GM12892 (cell line): Measurements from ENCODE around the gene FNIP2.

Experiments
- DNase-seq: peaks from one replicate; pipeline ENCODE4 v3.0.0; 2011; ENCODE audit not compliant: insufficient read length
- FAIRE-seq: peaks from 2 replicates; lab custom pipeline; 2011; peaks lifted over from hg19 to GRCh38; lab: Jason Lieb, UNC
- POLR2A ChIP-seq: IDR thresholded peaks from 2 replicates; pipeline ENCODE4 v1.6.1; 2011; ENCODE audit warnings: low read depth, low read length, control low read depth
- POLR2AphosphoS5 ChIP-seq: IDR thresholded peaks from 2 replicates; pipeline ENCODE4 v1.6.1; 2011; ENCODE audit warnings: low read depth, low read length, control low read depth
- TAF1 ChIP-seq: IDR thresholded peaks from 2 replicates; pipeline ENCODE4 v1.6.1; 2011; ENCODE audit warnings: low read depth, mild to moderate bottlenecking, control low read depth, low read length, borderline replicate concordance

FNIP2 gene

DNA sequence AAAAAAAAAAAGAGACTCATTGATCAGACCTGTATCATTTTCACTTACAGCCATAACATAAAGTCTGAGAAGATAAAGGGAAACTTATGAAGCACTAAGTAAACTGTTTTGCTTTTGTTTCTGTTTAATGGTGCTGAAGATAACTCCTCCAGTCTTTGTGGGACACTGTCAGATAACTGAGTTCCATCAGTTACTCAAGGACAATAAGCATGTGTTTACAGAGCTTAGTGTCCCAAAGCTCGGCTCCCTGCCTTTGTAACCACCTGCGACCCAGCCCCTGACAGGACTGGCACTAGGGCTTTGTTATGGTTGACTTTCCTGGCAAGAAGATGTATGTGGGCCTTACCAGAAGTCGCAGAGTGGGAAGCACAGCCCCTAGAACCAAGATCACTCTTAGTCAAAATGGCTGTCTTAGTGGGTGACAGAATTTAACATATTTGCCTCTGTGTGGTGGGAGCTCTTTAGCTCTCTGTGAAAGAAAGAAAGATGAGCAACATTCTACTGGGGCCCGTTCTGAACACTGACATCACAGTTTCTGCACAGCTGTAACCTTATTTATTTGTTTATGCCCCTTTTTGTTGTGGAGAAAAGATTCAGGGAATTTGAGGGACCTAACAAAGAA is 68.1 kb downstream of the FNIP2 start:
- TF ChIP-seq TAF1 (no peak), POLR2A (no peak), POLR2AphosphoS5 (no peak)
- no peak for FAIRE-seq

DNA sequence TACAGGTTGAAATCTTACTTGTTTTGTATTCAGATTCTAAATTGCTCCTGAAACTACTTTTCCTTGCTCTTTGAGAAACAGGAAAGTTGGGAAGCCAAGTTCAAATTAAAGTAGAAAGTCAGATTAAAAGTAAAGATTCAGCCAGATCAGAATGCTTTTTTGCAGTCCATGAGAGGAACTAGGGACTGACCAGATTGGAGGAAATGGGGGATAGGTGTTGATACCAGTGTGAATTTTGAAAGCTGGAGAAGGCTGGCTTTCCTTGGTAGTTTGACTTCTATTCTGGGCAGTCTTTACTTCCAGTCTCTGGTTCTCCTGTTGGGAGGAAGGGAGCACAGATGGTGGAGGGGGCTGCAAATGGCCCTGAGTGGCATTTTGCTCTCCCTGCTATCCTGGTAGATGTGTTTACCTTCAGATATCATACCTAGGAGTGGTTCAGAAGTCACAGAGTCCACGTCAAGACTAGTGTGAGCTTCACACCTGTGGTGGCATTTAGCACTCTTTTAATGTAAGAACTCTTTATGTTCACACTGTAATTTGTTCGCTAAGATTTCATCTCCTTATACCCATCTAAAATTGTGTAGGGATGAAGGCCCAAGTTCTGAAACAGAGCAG is 68.8 kb downstream of the FNIP2 start:
- no peak for FAIRE-seq
- TF ChIP-seq TAF1: no peak
- TF ChIP-seq POLR2A: no peak
- TF ChIP-seq POLR2AphosphoS5: no peak
- no peak for DNase-seq

More for the DNA sequence above, 68.1 kb downstream of the FNIP2 start:
- no peak for DNase-seq

DNA sequence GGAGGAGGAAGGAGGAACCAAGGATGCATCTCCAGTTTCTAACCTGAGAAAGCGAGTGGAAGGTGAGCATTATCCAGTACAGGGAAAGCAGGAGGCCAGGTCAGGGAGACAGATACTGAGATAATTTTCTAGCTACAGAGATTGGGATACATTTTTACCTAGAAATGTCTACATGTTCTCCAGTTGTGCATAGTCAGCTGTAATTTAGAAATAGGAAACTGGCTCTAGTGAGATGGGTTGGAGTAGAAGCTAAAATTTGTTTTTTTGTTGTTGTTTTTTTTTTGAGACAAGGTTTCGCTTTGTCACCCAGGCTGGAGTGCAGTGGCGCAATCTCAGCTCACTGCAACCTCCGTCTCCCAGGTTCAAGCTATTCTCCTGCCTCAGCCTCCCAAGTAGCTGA is 71.3 kb downstream of the FNIP2 start:
- DNase-seq (no peak), FAIRE-seq (no peak)
- no peak for TF ChIP-seq TAF1
- TF ChIP-seq POLR2AphosphoS5: no peak
- TF ChIP-seq POLR2A: no peak

DNA sequence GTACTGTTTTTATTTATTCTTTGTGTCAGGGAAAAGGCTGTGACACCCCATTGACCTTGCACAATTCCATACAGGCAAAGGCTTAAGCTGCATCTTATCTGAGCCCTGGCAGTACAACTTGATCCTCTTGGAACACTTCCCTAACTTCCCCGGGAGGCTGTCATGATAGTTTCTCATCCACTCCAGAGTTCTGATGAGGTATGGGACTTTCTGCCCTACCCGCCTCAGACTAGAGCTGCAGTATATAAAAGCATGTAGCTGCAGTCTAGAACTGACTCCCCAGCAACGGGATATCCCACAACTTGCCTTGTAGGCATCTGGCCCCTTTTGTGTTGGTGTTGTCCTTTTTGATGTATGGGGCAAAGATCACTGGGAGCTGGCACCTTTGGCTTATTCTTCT is 72.7 kb downstream of the FNIP2 start:
- TF ChIP-seq POLR2A (no peak), TAF1 (no peak), POLR2AphosphoS5 (no peak)
- DNase-seq: no peak
- FAIRE-seq: no peak

DNA sequence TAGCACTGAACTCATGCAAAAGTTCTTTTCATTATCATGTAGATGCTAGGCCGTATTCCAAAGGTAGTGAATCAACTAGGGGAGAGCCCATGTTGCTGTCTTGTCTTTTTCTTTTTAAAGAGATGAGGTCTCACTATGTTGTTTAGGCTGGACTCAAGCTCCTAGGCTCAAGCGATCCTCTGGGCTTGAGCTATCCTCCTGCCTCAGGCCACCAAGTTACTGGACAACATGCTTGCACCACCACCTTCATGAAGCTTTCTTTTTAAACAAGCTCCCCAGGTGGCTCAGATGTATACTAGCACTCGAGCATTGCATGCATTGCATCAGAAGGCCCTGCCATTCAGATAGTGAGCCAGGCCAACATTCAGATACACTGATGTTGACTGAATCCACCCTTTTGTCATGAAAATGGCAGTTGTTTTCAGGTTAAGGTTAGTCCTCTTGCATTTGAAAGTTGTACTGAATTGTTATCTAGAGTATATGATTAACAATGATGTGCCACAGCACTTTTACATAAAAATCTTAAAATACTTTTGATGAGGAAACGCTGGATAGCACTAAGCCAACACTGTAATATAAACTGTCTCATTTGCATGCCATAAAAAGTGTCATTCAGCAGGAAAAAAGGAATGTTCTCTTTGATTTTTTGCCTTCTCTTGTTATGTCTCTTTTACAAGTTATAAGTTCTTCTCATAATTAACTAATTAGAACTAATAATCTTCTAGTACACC is 76.7 kb downstream of the FNIP2 start:
- no peak for DNase-seq
- TF ChIP-seq POLR2AphosphoS5 (no peak), TAF1 (no peak), POLR2A (no peak)
- no peak for FAIRE-seq

DNA sequence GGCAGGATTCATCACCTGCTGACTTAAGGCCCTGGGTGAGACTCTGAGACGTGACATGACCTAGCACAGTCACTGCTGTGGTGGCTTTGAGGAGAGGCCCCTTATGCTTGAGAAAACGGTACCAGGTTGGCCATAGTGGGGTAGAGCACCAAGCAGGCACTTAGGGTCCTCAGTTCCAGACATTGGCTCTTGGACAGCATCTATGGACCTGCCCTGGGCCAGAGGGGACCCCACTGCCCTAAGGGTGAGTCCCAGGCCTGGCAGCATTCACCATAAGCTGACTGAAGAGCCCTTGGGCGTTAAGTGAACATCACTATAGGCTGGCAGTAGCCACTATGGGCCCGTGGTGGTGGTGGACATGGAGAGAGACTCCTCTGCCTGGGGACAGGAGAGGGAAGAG is 78.7 kb downstream of the FNIP2 start:
- TF ChIP-seq POLR2AphosphoS5 (no peak), POLR2A (no peak), TAF1 (no peak)
- FAIRE-seq (no peak), DNase-seq (no peak)

DNA sequence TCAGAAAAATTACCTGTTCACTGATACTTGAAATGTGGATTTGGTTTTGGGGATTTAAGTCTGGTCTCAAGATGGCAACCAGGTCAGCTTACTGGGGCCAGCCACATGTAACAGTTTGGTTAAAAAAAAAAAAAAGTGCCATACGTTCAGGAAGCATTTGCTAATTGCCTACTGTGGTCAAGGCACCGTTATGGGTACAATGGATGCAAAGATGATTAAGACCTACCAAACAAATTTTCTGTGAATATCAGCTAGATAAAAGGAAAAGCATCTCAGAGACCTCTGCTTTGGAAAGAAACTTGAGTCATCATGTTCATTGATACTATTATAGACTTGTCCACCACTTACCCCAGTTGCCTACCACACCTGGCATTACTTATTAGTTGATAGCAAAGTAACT is 80.9 kb downstream of the FNIP2 start:
- TF ChIP-seq POLR2A: no peak
- no peak for TF ChIP-seq POLR2AphosphoS5
- no peak for TF ChIP-seq TAF1
- DNase-seq: no peak
- FAIRE-seq: no peak

DNA sequence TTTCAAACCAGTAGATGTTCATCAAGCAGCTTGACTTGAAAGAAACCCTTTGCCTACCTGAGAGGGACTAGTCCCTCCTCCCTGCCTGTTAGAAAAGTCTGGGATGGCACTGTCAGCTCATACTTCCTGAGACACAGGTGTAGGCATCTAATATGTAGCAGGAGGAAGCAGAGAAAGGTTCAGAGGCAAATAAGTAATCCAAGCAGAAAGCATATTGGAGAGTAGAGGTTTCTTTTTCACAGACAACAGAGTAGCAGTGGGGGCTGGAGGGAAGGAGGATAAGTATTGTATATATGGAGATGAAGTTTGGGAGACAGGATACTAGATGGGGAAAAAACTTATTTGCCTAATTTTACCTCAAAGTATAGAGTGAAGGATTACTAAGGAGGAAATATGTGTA is 81.5 kb downstream of the FNIP2 start:
- no peak for FAIRE-seq
- TF ChIP-seq POLR2A (no peak), TAF1 (no peak), POLR2AphosphoS5 (no peak)
- no peak for DNase-seq

DNA sequence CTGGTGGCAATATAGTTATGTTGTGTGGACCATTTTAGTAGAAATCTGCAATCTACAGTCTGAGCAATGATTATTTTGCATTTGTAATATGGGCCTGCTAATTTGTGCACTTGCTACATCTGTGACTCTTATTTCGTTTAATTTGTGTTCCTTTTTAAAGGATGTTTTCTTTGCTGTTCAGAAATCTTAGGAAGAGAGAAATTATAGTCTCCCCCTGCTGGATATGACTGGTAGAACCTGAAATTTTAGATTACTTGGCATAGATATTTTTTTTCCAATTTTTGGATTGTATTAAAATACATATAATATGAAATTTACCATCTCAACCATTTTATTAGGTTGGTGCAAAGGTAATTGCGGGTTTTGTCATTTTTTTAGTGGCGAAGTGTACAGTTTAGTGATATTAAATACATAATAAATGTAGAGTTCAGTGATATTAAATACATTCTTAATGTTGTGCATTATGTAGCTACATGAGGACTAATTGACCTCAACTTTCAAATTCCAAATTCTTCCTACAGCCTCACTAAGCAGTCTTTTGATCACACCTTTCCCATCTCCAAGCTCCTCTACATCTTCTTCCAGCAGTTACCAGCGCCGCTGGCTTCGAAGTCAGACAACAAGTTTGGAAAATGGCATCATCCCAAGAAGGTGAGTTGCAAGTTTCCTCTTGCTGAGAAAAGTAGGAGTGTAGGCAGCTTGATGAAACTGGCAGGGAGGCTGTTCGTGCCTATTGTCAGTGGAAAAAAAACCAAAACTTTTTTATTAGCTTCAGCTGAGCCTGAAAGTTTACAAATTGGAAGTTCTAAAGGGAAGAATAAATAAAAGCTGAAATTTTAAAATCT is 82.2 kb downstream of the FNIP2 start:
- no peak for TF ChIP-seq TAF1
- DNase-seq (no peak), FAIRE-seq (no peak)

DNA sequence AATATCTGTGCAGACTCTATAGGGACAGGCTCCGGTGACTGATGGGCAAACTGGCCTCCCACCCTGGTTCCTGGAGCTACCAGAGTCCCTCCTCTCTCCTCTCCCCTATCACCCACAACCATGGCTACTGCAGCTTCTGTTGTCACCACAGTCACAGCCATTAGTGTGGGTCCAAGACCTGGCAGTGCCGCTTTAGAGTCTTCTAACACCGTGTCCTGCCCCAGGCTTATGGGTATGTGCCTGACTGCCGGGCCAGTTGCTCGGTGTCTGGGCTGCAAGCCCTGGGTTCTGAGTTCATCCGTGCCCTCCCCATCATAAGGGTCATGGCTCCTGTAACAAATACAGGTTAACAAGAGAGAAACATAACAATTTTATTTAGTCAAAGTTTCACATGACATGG is 85.4 kb downstream of the FNIP2 start:
- no peak for DNase-seq
- no peak for FAIRE-seq
- TF ChIP-seq TAF1 (no peak), POLR2A (no peak), POLR2AphosphoS5 (no peak)

DNA sequence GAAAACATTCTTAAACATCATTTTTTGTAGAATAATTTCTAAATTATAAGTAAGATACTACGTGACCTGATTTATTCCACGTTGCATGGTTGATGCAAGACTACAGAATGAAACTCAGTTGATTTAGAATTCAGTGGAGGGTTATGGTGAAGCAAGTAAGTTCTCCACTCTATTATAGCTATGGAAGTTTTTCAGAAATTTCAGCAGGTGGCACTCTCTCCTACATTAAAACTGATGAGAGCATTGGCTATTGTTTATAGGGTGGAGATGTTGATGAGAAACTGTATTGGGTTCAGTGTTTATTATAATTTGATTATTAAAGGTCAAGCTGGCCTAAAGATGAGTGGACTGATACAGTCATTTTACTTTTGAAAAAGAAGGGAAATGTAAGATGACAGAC is 88.0 kb downstream of the FNIP2 start:
- no peak for FAIRE-seq
- TF ChIP-seq POLR2A: no peak
- no peak for TF ChIP-seq POLR2AphosphoS5
- TF ChIP-seq TAF1: no peak

More for the DNA sequence above, 88.0 kb downstream of the FNIP2 start:
- DNase-seq: no peak
